Measurements from ENCODE around the gene GABRB2. TPM values are rescaled to one million over a fixed set of nuclear protein-coding genes. Genes with fewer than 3 reads are reported as not detected.

GABRB2 gene
- total and polyA plus RNA-seq, 12 donors, result 0.33 to 18.1 (median 6.6) TPM

- H3K36me3 ChIP-seq (replicated peaks in 1 of 2), result no peaks in the 10 kb centered on the region
- H3K27ac ChIP-seq, result peak overlapping the region in 2 of 5 donors; percentile 50 to 52
- H3K9me3 ChIP-seq (replicated peaks in 1 of 3), result no peaks in the 10 kb centered on the region
- H3K4me1 ChIP-seq (replicated peaks in 1 of 2), result peaks cover 5 to 16% of the 10 kb centered on the region in 2 donors
- H3K4me3 ChIP-seq, result peak overlapping the region in 3 of 4 donors; percentile 52 to 82 (median 55)
- H3K27me3 ChIP-seq, result no peaks in the 10 kb centered on the region
- DNase-seq, result peak in 5 of 7 donors; percentile 11 to 37 (median 25)
- intact Hi-C loops (cut with DNase I), result no loop called here
- WGBS, 4 donors, result 0 to 2% (median 1%) methylated on average over 14 to 64 of the region's 64 CpGs
- no peak for TF ChIP-seq POLR2A (IDR thresholded peaks at IDR 0.05)
- TF ChIP-seq, protein P1, sequence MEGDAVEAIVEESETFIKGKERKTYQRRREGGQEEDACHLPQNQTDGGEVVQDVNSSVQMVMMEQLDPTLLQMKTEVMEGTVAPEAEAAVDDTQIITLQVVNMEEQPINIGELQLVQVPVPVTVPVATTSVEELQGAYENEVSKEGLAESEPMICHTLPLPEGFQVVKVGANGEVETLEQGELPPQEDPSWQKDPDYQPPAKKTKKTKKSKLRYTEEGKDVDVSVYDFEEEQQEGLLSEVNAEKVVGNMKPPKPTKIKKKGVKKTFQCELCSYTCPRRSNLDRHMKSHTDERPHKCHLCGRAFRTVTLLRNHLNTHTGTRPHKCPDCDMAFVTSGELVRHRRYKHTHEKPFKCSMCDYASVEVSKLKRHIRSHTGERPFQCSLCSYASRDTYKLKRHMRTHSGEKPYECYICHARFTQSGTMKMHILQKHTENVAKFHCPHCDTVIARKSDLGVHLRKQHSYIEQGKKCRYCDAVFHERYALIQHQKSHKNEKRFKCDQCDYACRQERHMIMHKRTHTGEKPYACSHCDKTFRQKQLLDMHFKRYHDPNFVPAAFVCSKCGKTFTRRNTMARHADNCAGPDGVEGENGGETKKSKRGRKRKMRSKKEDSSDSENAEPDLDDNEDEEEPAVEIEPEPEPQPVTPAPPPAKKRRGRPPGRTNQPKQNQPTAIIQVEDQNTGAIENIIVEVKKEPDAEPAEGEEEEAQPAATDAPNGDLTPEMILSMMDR (IDR thresholded peaks at IDR 0.05), result no peak
Observed at GRCh38 chr5:161547738-161548486, 1.4 kb upstream of the GABRB2 start.

DNA sequence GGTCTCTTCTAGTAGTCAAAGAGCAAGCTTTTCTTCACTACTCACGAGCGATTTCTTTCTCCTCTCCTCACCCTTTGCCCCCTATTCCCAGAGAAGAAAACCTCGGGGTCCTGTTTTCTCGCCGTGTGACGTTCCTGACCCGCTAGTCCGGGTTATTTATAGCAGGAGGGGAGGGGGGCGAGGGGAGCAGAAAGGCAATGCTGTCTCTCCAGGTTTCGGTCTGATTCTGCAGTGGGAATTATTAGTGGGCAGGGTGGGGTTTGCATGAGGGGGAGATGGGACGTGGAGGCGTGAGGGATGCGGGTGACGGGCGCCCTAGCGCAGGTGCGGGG lies 847 bp upstream of the GABRB2 start:
- Histone ChIP-seq H3K36me3 (replicated peaks in 1 of 2) (no peaks in the 10 kb centered on the region), H3K4me3 (peak overlapping the region in 3 of 4 donors; percentile 52 to 82 (median 55)), H3K27ac (peak overlapping the region in 2 of 5 donors; percentile 50 to 52), H3K27me3 (no peaks in the 10 kb centered on the region), H3K4me1 (replicated peaks in 1 of 2) (peaks cover 5 to 16% of the 10 kb centered on the region in 2 donors), H3K9me3 (replicated peaks in 1 of 3) (no peaks in the 10 kb centered on the region)
- intact Hi-C loops (cut with DNase I), result no loop called here
- no peak for TF ChIP-seq POLR2A (IDR thresholded peaks at IDR 0.05)
- TF ChIP-seq, protein P1 (IDR thresholded peaks at IDR 0.05), result no peak
- peak in 3 of 7 donors; percentile 16 to 22 (median 20) for DNase-seq
- WGBS, 4 donors, result 0 to 1% (median 0%) methylated on average over 17 of the region's 17 CpGs

DNA sequence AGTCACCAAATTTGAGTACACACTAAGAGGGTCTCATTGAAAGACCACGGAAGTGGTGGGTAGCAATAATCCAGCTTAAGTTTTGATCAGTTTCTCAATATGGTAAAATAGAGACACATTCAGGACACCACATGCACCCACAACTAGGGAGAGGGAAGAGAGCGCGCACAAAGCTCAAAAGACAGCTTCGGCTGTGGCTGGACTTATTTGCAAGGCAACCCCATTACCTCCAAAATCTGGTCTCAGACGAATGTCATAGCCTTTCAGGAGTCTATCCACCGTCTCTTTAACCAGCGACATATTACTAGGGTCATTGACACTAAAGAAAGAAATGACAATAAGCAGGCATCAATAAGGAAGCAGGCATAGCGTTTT lies 443 bp downstream of the GABRB2 start:
- 6 to 9% (median 8%) methylated on average over 8 of the region's 8 CpGs for WGBS, 4 donors
- intact Hi-C loops (cut with DNase I), result no loop called here

GRCh38 chr5:161545344-161546094 lies 1.0 kb downstream of the GABRB2 start:
- intact Hi-C loops (cut with DNase I), result no loop called here
- Histone ChIP-seq H3K4me1 (replicated peaks in 1 of 2) (peaks cover 5 to 16% of the 10 kb centered on the region in 2 donors), H3K27me3 (no peaks in the 10 kb centered on the region), H3K36me3 (replicated peaks in 1 of 2) (no peaks in the 10 kb centered on the region), H3K27ac (no peak overlapping the region), H3K9me3 (replicated peaks in 1 of 3) (no peaks in the 10 kb centered on the region), H3K4me3 (peak overlapping the region in 1 of 4 donors; percentile 82)
- DNase-seq, result no peak
- 19 to 25% (median 21%) methylated on average over 8 of the region's 8 CpGs for WGBS, 4 donors
- TF ChIP-seq, protein P1 (IDR thresholded peaks at IDR 0.05), result no peak
- no peak for TF ChIP-seq POLR2A (IDR thresholded peaks at IDR 0.05)

More for the DNA sequence above, 443 bp downstream of the GABRB2 start:
- Histone ChIP-seq H3K4me3 (peak overlapping the region in 1 of 4 donors; percentile 82), H3K36me3 (replicated peaks in 1 of 2) (no peaks in the 10 kb centered on the region), H3K27me3 (no peaks in the 10 kb centered on the region), H3K27ac (no peak overlapping the region), H3K9me3 (replicated peaks in 1 of 3) (no peaks in the 10 kb centered on the region), H3K4me1 (replicated peaks in 1 of 2) (peaks cover 5 to 16% of the 10 kb centered on the region in 2 donors)
- TF ChIP-seq, protein P1 (IDR thresholded peaks at IDR 0.05), result no peak
- no peak for TF ChIP-seq POLR2A (IDR thresholded peaks at IDR 0.05)
- no peak for DNase-seq

Measured in adrenal gland (tissue), 12 donors.